NCI-H2081 (cell line): ENCODE results near the gene NCCRP1.

Experiments used
- DNase-seq, 2 experiments: peaks; one replicate each; lab custom pipeline; 2025; lab: John Stamatoyannopoulos, UW

NCCRP1 gene

GRCh38 chr19:39180749-39181148, 16.0 kb upstream of the NCCRP1 start:
- DNase-seq = no peak

- no peak for DNase-seq
These were observed 15.1 kb upstream of the NCCRP1 start for GRCh38 chr19:39181500-39182173.

DNA sequence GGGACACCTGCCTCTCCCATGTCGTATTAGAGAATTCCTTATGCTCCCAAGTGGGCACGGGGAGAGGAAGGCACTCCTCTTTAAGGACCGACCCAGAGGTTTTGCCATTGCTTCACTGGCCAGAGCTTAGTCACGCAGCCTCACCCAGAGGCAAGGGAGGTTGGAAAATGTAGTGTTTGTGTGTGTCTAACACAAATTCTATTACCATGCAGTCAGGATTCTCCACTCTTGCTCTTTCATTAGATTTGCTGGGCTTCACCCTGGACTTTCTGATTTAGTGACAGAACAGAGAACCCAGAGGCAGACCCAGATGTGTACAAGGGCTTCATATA, 14.6 kb upstream of the NCCRP1 start:
- DNase-seq = no peak

- no peak for DNase-seq
These were observed 13.7 kb upstream of the NCCRP1 start for GRCh38 chr19:39183104-39183503.

DNA sequence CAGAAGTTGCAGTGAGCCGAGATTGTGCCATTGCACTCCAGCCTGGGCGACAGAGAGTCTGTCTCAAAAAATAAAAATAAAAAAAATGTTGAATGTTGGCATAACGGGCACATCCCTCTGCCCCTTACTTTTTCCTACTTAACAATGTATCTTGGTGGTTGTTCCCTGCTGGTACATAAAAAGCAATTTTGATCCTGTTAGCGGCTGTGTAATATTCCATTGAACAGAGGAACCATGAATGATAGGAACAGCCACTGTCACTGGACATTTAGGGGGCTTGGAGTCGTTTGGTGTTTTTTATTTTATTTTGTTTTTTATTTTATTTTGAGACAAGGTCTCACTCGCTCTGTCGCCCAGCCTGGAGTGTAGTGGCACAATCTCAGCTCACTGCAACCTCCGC, 10.4 kb upstream of the NCCRP1 start:
- DNase-seq = no peak

- no peak for DNase-seq
These were observed 9.2 kb upstream of the NCCRP1 start for GRCh38 chr19:39187552-39187943.

- no peak for DNase-seq
These were observed 7.8 kb upstream of the NCCRP1 start for GRCh38 chr19:39188960-39189359.

DNA sequence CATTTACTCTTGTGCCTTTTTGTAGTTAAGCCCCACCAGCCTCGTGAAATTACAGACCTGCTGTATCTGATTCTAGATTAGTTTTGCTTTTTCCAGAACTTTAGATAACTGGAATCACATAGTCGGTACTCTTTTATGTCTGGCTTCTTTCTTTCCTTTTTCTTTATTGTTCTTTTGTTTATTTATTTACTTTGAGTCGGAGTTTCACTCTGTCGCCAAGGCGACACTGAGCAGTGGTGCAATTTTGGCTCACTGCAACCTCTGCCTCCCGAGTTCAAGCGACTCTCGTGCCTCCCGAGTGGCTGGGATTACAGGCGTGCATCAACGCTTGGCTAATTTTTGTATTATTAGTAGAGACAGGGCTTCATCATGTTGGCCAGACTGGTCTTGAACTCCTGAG, 6.0 kb upstream of the NCCRP1 start:
- no peak for DNase-seq

DNA sequence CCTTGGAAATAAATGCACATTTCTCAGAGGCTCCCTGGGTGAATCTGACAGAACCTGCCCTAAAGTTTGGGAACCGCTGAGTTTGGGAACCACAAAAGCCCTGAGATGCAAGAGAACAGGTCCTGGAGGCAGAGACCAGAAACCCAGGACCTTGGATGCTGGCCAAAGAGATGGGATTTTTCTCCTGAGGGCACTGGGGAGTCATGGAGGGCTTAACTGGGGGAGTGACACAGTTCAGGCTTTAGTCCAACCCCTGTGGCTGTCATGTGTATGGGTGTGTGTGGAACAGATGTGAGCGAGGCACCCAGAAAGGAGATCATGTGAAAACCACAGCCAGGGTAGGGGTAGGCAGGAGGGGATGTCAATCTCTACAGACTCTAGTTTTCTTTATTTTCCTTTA, 3.9 kb upstream of the NCCRP1 start:
- no peak for DNase-seq

DNA sequence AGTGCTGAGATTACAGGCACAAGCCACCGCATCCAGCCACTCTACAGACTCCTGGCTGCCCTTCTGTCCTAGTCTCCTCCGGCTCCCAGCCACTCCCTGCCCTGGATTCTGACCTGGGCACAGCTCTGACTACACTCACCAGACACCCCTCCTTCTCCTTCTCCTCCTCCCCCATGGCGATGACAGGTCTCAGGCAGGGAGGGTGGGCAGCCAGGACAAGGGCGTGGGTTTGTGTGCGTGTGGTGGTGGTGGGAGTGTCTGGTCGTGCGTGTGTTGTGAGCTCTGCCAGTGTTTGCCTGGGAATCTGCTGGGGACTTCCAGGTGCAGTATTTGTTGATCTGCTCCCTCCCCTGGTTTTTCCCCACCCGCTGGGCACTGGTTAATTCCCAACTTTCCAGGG, 3.0 kb upstream of the NCCRP1 start:
- no peak for DNase-seq

DNA sequence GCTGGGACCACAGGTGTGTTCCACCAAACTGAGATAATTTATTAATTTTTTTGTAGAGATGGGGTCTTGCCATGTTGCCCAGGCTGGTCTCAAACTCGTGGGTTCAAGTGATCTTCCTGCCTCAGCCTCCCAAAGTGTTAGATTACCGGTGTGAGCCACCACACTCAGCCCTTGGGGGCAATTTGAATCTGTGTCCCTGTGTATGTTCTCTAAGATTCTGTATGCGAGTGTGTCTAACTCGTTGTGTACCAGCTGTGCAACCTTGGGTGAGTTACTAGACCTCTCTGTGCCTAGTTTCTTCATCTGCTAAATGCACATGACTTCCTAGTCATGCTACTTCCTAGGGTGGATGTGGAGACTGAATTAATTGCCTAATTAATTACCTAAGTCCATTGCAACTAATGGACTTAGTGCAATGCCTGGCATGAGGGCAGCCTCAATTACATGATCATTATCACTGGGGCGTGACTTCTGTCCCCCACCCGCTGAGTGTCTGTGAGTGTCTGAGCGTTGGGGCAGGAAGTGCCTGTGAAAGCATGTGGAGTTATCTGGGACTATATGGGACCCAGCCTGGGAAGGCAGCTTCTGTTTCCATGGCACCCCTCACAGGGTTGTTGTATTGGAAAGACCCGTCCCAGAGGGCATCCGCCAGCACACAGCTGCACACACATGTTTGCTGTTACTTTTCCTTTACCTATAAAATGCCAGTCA, 1.8 kb upstream of the NCCRP1 start:
- DNase-seq = peak in 1 of 2 experiments; percentile 1

DNA sequence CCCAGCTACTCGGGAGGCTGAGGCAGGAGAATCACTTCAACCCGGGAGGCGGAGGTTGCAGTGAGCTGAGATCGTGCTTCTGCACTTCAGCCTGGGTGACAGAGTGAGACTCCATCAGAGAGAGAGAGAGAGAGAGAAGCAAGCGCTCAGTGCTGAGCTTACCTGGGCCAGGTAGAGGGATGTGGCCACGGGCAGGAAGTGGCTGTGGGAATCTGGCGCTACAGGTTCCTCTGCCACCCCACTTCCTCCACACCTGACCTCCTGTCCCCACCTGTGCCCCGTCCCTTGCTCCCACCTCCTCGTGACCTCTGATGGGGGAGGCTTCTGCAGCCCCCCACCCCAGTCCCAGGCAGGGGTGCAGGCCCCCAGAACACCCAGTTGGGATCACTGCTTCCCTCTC, 1.0 kb upstream of the NCCRP1 start:
- no peak for DNase-seq

DNA sequence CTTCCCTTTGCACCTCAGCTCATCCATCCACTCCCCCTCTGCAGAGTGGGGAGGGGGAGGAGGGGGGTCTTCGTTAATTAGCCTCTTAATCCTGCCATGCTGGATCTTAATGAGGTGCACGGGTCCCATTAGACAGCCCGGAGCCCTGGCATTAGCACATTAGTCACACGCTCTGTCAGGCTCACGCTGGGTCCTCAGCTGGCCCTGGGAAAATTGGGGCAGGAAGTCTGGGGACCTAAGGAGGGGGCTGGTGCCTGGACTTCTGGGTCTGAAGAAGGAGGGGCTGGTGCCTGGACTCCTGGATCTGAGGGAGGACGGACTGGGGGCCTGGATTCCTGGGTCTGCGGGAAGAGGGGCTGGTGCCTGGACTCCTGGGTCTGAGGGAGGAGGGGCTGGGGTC, 444 bp upstream of the NCCRP1 start:
- DNase-seq = no peak

- DNase-seq = no peak
These were observed 1.0 kb downstream of the NCCRP1 start for GRCh38 chr19:39197808-39198207.

DNA sequence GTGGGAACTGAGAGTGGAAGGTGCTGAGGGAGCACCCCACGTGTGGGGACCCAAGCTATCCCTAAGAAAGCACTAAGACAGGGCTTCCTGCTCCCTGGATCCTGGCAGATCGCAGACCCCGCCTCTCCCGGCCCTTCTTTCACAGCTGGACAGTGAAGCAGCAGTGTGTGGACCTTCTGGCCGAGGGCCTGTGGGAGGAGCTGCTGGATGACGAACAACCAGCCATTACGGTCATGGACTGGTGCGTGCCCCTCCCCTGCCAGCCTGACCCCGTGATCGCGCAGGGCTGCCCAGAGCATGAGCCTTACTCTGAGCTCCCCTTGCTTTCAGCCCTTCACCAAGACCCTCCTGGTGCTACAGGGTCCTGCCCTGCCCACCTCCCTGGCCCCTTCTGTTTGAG, 2.3 kb downstream of the NCCRP1 start:
- DNase-seq = no peak

GRCh38 chr19:39200066-39200802, 3.5 kb downstream of the NCCRP1 start:
- no peak for DNase-seq

DNA sequence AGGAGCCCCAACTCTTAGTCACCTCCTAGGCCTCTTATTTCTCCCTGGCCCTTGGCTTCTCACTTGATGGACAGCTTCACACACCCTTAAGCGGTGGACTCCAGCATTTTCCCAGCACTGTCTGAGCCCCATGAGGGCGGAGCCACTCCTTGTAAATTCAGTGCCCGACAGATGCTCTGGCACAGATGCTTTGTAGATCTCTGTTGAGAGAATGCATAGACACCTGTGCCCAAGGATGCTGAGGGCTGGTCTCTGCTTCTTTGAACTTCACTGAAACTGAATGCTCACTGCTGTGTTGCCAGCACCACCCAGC, 4.0 kb downstream of the NCCRP1 start:
- DNase-seq = no peak

DNA sequence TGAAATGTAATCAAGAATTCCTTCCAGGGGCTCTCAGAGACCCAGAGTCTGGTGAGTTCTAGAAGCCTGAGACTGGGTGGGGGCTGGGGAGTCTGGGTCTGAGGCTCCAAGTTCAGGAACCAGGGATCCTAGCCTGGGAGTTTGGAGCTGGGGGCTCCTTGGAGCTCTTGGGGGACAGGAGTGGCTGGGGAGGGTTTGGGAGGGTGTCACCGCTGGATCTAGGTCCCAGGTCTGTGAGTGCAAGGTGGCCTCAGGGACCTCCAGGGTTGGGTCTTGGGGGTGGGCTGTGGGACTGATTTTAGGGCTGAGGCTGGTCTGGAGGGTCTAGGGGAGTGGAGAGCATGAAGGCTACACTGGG, 6.2 kb downstream of the NCCRP1 start:
- no peak for DNase-seq

GRCh38 chr19:39203372-39204341, 6.9 kb downstream of the NCCRP1 start, which contains the start of gene SYCN:
SYCN (minus strand) TSS chr19:39204263; CDS start chr19:39204254, 9 bp downstream.
- DNase-seq = no peak

- no peak for DNase-seq
These were observed 8.6 kb downstream of the NCCRP1 start for GRCh38 chr19:39205449-39205764.

DNA sequence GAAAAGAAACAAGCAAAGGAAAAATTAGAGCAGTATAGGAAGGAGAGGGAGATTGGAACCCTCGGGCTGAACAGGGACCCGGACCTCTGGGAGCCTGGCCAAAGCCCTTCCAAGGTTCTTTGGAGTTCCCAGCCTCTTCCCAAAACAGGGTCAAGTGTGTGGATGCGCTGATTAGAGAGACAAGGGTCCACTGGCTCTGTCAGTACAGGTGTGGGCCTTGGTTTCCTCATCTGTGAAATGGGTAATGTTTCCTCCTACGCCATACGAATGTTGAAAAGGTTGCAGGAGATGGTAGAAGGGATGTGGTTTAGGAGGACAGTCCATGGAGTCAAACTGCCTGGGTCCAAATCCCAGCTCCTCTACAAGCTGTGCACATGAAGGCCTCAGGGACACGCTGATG, 9.4 kb downstream of the NCCRP1 start:
- no peak for DNase-seq

- no peak for DNase-seq
These were observed 10.6 kb downstream of the NCCRP1 start for GRCh38 chr19:39207293-39207836.
